ENCODE results near the gene GALNT14. TPM values are rescaled to one million over a fixed set of nuclear protein-coding genes. Genes with fewer than 3 reads are reported as not detected.
A peak's percentile ranks its signal among the peaks of the same experiment; 100 is the strongest.
"Not testable (repeated sequence)": the region's sequence is repeated elsewhere in the genome, so short reads cannot be mapped to it uniquely, and the experiment has no call there.

GALNT14 gene
- total RNA-seq, 2 experiments from 2014 or later: 0.48 to 0.83 TPM

DNA sequence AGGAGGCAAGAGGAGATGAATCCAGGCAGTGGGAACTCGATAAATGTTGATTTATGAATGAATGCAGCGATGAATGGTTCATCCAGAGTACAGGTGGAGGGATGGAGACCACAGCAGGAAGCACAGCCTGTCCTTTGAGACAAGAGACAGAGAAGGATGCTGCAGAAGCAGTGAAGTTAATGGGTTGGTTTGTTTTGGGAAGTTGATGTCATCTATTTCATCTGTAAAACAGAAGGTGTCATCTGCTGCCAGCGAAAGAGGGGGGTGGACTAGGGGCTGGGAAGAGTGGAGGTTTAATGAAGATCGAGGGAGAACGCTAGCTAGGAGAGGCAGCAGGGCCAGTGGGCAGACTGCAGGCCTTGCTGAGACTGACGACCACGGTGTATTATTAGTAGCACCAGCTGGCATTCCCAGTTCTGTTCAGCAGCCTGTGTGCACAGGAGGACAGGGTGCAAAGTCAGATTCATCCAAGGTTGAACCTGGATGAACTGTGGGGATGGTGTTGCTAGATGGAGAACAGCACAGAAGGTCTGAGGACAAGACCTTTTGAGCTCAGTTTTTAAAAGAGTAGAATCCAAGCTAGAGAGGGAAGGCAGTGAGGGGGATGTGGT, 210.7 kb downstream of the GALNT14 start:
- intact Hi-C loops (cut with DNase I, micrococcal nuclease): no loop called here
- CTCF ChIA-PET: no interaction called here

DNA sequence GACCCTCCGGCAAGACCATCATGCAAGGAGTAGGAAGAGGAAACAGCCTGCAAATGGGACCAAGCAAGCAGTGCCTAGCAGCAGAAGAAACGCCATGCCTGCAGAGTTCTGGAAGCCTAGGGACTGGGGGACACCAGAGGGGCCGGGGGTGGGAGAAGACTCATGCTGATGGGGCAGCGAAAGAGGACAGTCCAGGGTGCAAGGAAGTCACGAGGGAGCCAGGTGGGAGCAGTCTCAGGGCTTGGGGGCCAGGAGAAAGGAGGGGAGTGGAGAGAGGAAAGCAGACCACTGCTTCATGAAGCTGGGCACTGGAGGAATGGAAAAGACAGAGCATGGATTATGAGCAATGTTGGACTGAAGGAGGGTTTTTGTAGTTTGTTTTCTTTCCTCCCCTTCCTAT, 211.6 kb downstream of the GALNT14 start:
- POLR2A ChIA-PET: no interaction called here
- Mint-ChIP-seq H3K27ac (no peak overlapping the region), H3K4me3 (no peak overlapping the region), H3K27me3 (no peaks in the 10 kb centered on the region), H3K9me3 (ENCODE audit: low read depth) (no peaks in the 10 kb centered on the region), H3K4me1 (no peaks in the 10 kb centered on the region), H3K36me3 (ENCODE audit: low read depth) (no peaks in the 10 kb centered on the region)
- no peak for DNase-seq
- CTCF ChIA-PET: no interaction called here
- intact Hi-C loops (cut with DNase I, micrococcal nuclease): no loop called here
- no peak for ATAC-seq

More for the DNA sequence above, 210.7 kb downstream of the GALNT14 start:
- no peaks in the 10 kb centered on the region for H3K27me3 Mint-ChIP-seq
- ATAC-seq (no peak), DNase-seq (no peak)
- no peak overlapping the region for H3K4me3 Mint-ChIP-seq
- H3K4me1 Mint-ChIP-seq: no peaks in the 10 kb centered on the region
- no peaks in the 10 kb centered on the region for H3K36me3 Mint-ChIP-seq (ENCODE audit: low read depth)
- no peak overlapping the region for H3K27ac Mint-ChIP-seq
- H3K9me3 Mint-ChIP-seq (ENCODE audit: low read depth): no peaks in the 10 kb centered on the region
- POLR2A ChIA-PET: no interaction called here

GRCh38 chr2:30923623-30924022, 214.6 kb downstream of the GALNT14 start:
- Mint-ChIP-seq H3K27ac (no peak overlapping the region), H3K9me3 (ENCODE audit: low read depth) (no peaks in the 10 kb centered on the region), H3K4me3 (no peak overlapping the region), H3K4me1 (no peaks in the 10 kb centered on the region), H3K27me3 (no peaks in the 10 kb centered on the region), H3K36me3 (ENCODE audit: low read depth) (no peaks in the 10 kb centered on the region)
- intact Hi-C loops (cut with DNase I, micrococcal nuclease): no loop called here
- ChIA-PET POLR2A (no interaction called here), CTCF (no interaction called here)
- ATAC-seq: no peak
- DNase-seq: no peak

DNA sequence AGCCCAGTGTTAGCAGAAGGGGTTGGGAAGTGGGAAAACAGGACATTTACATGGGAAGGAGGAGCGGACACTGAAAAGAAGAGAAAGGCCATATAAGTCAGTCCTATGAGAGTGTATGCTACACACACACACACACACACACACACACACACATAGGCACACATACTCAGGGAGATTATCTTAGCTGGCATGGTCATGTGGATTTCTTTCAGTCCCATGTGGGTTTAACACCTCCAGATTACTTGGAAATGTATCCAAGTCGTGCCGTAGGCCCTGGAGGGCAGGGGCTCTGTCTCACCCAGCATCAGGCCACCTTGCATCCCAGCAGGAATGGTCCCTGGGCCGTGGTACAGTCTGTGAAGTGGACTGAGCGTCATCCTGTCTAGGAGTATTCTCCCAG, 217.7 kb downstream of the GALNT14 start:
- Mint-ChIP-seq H3K4me3 (no peak overlapping the region), H3K27me3 (no peaks in the 10 kb centered on the region), H3K4me1 (no peaks in the 10 kb centered on the region), H3K9me3 (ENCODE audit: low read depth) (no peaks in the 10 kb centered on the region), H3K36me3 (ENCODE audit: low read depth) (no peaks in the 10 kb centered on the region), H3K27ac (no peak overlapping the region)
- ChIA-PET POLR2A (interaction anchor here (0.6 kb wide), 1 partner anchor 57 kb away, joined by 7 read pairs; no protein-coding TSS in a partner anchor), CTCF (interaction anchor here (0.7 kb wide), 1 partner anchor 1133 kb away, joined by 3 read pairs; no protein-coding TSS in a partner anchor)
- intact Hi-C loops (cut with DNase I, micrococcal nuclease): no loop called here
- ATAC-seq: no peak
- DNase-seq: no peak

- DNase-seq (peak; percentile 15), ATAC-seq (no peak)
- H3K27me3 Mint-ChIP-seq: peaks cover 1% of the 10 kb centered on the region
- POLR2A ChIA-PET: no interaction called here
- H3K9me3 Mint-ChIP-seq (ENCODE audit: low read depth): no peaks in the 10 kb centered on the region
- H3K4me3 Mint-ChIP-seq: no peak overlapping the region
- no peaks in the 10 kb centered on the region for H3K36me3 Mint-ChIP-seq (ENCODE audit: low read depth)
- no peaks in the 10 kb centered on the region for H3K4me1 Mint-ChIP-seq
- intact Hi-C loops (cut with DNase I, micrococcal nuclease): loop anchor here in 1 of 2 experiments (1.0 kb wide), 1 partner anchor 201 kb away; no protein-coding TSS in a partner anchor
- CTCF ChIA-PET: no interaction called here
- peak overlapping the region; percentile 39 for H3K27ac Mint-ChIP-seq
Observed at GRCh38 chr2:30915486-30915885, 222.8 kb downstream of the GALNT14 start.

DNA sequence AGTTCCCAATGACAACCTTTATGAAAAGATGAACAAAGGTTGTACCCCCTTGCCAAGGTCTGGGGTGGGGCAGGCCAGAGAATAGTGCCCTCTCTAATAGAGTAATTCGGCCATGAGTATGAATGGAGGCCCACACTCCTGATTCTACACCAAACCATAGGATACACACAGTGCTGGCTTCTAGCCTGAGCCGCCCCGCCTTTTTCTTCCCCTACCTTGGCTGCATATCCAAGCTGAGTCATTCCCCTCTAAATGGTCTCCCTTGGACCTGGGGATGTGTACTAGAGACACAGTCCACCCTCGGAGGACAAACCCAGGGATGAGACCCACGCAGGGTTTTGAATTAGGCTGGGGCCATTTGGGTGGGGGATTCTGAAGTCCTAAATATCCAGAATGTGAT, 223.8 kb downstream of the GALNT14 start:
- no peak overlapping the region for H3K4me3 Mint-ChIP-seq
- peaks cover 1% of the 10 kb centered on the region for H3K27me3 Mint-ChIP-seq

DNA sequence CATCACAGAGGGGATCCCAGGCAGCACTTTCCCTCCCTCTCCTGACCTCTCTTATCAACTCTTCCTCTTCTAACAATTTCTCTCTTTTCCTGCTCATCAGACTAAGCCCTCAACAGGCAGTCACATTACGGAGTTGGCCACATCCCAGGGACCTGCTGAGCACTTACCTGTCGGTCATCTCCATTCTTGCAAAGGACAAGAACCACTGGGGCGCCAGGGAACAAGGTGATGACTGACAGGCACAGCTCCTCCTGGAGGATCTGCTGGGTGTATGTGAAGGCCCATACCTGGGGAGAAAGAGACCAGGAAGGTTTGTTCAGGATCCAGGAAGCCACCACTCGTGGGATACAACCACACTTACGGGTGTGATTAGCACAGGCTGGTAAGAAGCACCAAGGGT, 226.2 kb downstream of the GALNT14 start:
- ATAC-seq: no peak
- DNase-seq: no peak
- Mint-ChIP-seq H3K27ac (no peak overlapping the region), H3K4me3 (no peak overlapping the region), H3K9me3 (ENCODE audit: low read depth) (no peaks in the 10 kb centered on the region), H3K36me3 (ENCODE audit: low read depth) (no peaks in the 10 kb centered on the region), H3K4me1 (no peaks in the 10 kb centered on the region), H3K27me3 (peaks cover 1% of the 10 kb centered on the region)
- POLR2A ChIA-PET: no interaction called here
- intact Hi-C loops (cut with DNase I, micrococcal nuclease): no loop called here
- CTCF ChIA-PET: no interaction called here

More for the DNA sequence above, 223.8 kb downstream of the GALNT14 start:
- H3K36me3 Mint-ChIP-seq (ENCODE audit: low read depth): no peaks in the 10 kb centered on the region
- intact Hi-C loops (cut with DNase I, micrococcal nuclease): no loop called here
- CTCF ChIA-PET: interaction anchor here (0.8 kb wide), 1 partner anchor 829 kb away, joined by 3 read pairs; no protein-coding TSS in a partner anchor
- POLR2A ChIA-PET: no interaction called here
- ATAC-seq: no peak
- no peaks in the 10 kb centered on the region for H3K4me1 Mint-ChIP-seq
- DNase-seq: no peak
- H3K9me3 Mint-ChIP-seq (ENCODE audit: low read depth): no peaks in the 10 kb centered on the region
- H3K27ac Mint-ChIP-seq: no peak overlapping the region

- ChIA-PET CTCF (no interaction called here), POLR2A (no interaction called here)
- Mint-ChIP-seq H3K27me3 (peaks cover 1% of the 10 kb centered on the region), H3K36me3 (ENCODE audit: low read depth) (no peaks in the 10 kb centered on the region), H3K4me3 (no peak overlapping the region), H3K9me3 (ENCODE audit: low read depth) (no peaks in the 10 kb centered on the region), H3K27ac (no peak overlapping the region), H3K4me1 (no peaks in the 10 kb centered on the region)
- DNase-seq: no peak
- intact Hi-C loops (cut with DNase I, micrococcal nuclease): no loop called here
- ATAC-seq: no peak
Observed at GRCh38 chr2:30911327-30911726, 226.9 kb downstream of the GALNT14 start.

DNA sequence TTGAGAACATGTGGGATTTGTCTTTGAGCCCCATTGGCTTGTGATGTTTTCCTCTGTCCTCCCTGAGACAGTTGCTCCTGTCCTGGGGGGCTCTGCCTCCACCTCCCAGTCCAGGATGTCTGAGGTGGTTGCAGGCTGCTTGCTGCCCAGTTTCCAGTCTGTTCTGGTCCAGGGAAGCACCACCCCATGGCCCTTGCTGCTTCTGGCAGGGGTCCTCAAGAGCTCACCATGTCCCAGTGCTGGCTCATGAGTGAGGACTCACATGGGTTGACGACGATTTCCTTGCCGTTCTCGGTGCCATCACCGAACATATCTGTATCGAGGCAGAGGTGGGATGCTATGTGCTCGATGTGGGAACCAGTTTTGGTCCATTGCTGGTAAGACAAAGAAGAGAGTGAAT, 227.6 kb downstream of the GALNT14 start:
- no peak for ATAC-seq
- CTCF ChIA-PET: no interaction called here
- intact Hi-C loops (cut with DNase I, micrococcal nuclease): no loop called here
- Mint-ChIP-seq H3K9me3 (ENCODE audit: low read depth) (no peaks in the 10 kb centered on the region), H3K27ac (no peak overlapping the region), H3K4me1 (no peaks in the 10 kb centered on the region), H3K4me3 (no peak overlapping the region), H3K27me3 (peaks cover 1% of the 10 kb centered on the region), H3K36me3 (ENCODE audit: low read depth) (no peaks in the 10 kb centered on the region)
- POLR2A ChIA-PET: no interaction called here
- no peak for DNase-seq

DNA sequence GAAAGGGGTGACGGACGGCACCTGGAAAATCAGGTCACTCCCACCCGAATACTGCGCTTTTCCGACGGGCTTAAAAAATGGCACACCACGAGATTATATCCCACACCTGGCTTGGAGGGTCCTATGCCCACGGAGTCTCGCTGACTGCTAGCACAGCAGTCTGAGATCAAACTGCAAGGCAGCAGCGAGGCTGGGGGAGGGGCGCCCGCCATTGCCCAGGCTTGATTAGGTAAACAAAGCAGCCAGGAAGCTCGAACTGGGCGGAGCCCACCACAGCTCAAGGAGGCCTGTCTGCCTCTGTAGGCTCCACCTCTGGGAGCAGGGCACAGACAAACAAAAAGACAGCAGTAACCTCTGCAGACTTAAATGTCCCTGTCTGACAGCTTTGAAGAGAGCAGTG, 233.8 kb downstream of the GALNT14 start:
- H3K9me3 Mint-ChIP-seq (ENCODE audit: low read depth); H3K27ac Mint-ChIP-seq; intact Hi-C loops (cut with DNase I, micrococcal nuclease); CTCF ChIA-PET; H3K4me3 Mint-ChIP-seq; H3K36me3 Mint-ChIP-seq (ENCODE audit: low read depth); H3K4me1 Mint-ChIP-seq; H3K27me3 Mint-ChIP-seq; ATAC-seq; DNase-seq; POLR2A ChIA-PET: not testable (repeated sequence)

DNA sequence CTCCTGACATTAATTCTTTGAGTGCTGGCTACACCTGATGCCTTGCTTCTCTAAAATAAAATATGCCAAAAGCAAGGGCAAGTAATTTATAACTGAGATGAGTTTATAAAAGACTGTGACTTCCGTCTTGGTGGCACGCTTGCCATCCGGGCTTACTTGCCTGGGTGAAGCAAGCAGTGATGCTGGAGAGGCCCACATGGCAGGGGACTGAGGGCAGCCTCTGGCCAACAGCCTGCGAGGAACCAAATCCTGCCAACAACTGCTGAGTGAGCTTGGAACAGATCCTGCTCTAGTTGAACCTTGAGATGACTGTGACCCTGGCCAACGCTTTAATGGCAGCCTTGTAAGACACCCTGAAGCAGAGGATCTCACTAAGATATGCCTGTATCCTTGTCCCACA, 234.9 kb downstream of the GALNT14 start:
- ChIA-PET POLR2A (no interaction called here), CTCF (no interaction called here)
- DNase-seq (no peak), ATAC-seq (no peak)
- H3K36me3 Mint-ChIP-seq (ENCODE audit: low read depth): no peaks in the 10 kb centered on the region
- no peak overlapping the region for H3K4me3 Mint-ChIP-seq
- H3K4me1 Mint-ChIP-seq: no peaks in the 10 kb centered on the region
- H3K9me3 Mint-ChIP-seq (ENCODE audit: low read depth): no peaks in the 10 kb centered on the region
- no peak overlapping the region for H3K27ac Mint-ChIP-seq
- intact Hi-C loops (cut with DNase I, micrococcal nuclease): no loop called here
- H3K27me3 Mint-ChIP-seq: no peaks in the 10 kb centered on the region

DNA sequence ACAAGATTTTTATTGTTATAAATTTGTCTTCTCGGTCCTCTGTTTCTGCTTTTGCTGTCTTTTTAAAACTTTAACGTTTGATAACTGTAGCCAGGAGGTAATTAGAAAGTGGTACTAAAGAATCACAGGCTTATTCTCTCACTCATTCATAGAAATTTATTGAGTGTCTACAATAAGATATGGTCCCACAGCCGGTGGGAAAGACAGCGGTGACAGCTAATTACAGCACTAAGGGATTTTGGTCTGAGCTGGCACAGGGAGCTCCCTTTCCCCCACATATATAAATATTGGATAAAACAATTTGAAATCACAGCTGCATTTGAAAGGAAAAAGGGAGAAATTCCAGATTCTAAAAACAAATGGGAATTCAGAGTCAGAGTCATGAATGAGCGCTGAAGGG, 237.9 kb downstream of the GALNT14 start:
- POLR2A ChIA-PET: no interaction called here
- Mint-ChIP-seq H3K27ac (no peak overlapping the region), H3K9me3 (ENCODE audit: low read depth) (no peaks in the 10 kb centered on the region), H3K36me3 (ENCODE audit: low read depth) (no peaks in the 10 kb centered on the region), H3K4me1 (no peaks in the 10 kb centered on the region), H3K4me3 (no peak overlapping the region), H3K27me3 (peaks cover 6% of the 10 kb centered on the region)
- intact Hi-C loops (cut with DNase I, micrococcal nuclease): no loop called here
- ATAC-seq: no peak
- CTCF ChIA-PET: no interaction called here
- DNase-seq: no peak
